ENCODE data around the gene TRNAU1AP. TPM values are rescaled to one million over a fixed set of nuclear protein-coding genes. Genes with fewer than 3 reads are reported as not detected.

TRNAU1AP gene
- total and polyA plus RNA-seq, 10 of the 15 experiments (the other 5 are each of a cell fraction or from before 2014, with no cell fraction given): 24.3 to 67.0 (median 31.8) TPM

- TF ChIP-seq PRDM15 (CRISPR knock-in tag; IDR thresholded peaks at IDR 0.05): no peak
- peak; percentile 70; the same call in 1 of the 2 replicates for TF ChIP-seq ZSCAN29 (IDR thresholded peaks at IDR 0.05)
- 0 out of 2 replicates have a peak, but pooled peaks have one; percentile 34 for TF ChIP-seq NR2F1 (conservative IDR thresholded peaks at IDR 0.05)
- TF ChIP-seq ZNF217 (IDR thresholded peaks at IDR 0.05): no peak
- TF ChIP-seq EED (IDR thresholded peaks at IDR 0.05; ENCODE audit: low read depth): peak; percentile 39; the same call in 1 of the 2 replicates
- peak; percentile 67; the same call in 1 of the 2 replicates for TF ChIP-seq NKRF (conservative IDR thresholded peaks at IDR 0.05)
- TF ChIP-seq RBBP5 (conservative IDR thresholded peaks at IDR 0.05): no peak
- TF ChIP-seq CBX5 (IDR thresholded peaks at IDR 0.05; ENCODE audit: low read depth): no peak
Measured at GRCh38 chr1:28552758-28553663, at the start of gene TRNAU1AP (continued).

Measured in GM12878 (cell line).